PC-9 (cell line): ENCODE data around the gene PCGF3.

ENCODE experiments used
- EZH2 ChIP-seq: fragments of 200-600 bp; sonication (generic); IDR thresholded peaks from 2 replicates; pipeline ENCODE4 v1.8.0; 2017; ENCODE audit warnings: antibody characterized with exemption, low read depth
- TF ChIP-seq, protein P1 (sequence below): fragments of 200-600 bp; sonication (generic); conservative IDR thresholded peaks from 2 replicates; pipeline ENCODE4 v1.6.1; 2017; ENCODE audit warnings: mixed run types, antibody characterized with exemption, mild to moderate bottlenecking, moderate library complexity

- TF ChIP-seq, protein P1, sequence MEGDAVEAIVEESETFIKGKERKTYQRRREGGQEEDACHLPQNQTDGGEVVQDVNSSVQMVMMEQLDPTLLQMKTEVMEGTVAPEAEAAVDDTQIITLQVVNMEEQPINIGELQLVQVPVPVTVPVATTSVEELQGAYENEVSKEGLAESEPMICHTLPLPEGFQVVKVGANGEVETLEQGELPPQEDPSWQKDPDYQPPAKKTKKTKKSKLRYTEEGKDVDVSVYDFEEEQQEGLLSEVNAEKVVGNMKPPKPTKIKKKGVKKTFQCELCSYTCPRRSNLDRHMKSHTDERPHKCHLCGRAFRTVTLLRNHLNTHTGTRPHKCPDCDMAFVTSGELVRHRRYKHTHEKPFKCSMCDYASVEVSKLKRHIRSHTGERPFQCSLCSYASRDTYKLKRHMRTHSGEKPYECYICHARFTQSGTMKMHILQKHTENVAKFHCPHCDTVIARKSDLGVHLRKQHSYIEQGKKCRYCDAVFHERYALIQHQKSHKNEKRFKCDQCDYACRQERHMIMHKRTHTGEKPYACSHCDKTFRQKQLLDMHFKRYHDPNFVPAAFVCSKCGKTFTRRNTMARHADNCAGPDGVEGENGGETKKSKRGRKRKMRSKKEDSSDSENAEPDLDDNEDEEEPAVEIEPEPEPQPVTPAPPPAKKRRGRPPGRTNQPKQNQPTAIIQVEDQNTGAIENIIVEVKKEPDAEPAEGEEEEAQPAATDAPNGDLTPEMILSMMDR: no peak
- TF ChIP-seq EZH2: no peak
Measured at GRCh38 chr4:733631-733980, 28.0 kb downstream of the PCGF3 start.
